CD4-positive, alpha-beta T cell treated with Interleukin-15 for 4 hours (primary cell): Measurements from ENCODE around the gene BNC2.
"Not testable (repeated sequence)": the region's sequence is repeated elsewhere in the genome, so short reads cannot be mapped to it uniquely, and the experiment has no call there.

ENCODE experiments used
- DNase-seq: peaks from one replicate; pipeline ENCODE4 v3.0.0-alpha.2; 2020; ENCODE audit warnings: low spot score

The BNC2 gene

GRCh38 chr9:16445141-16445920 is 425.1 kb downstream of the BNC2 start:
- DNase-seq, result no peak

- no peak for DNase-seq
These were observed 427.8 kb downstream of the BNC2 start for GRCh38 chr9:16442622-16443021.

GRCh38 chr9:16441791-16442190 is 428.7 kb downstream of the BNC2 start:
- DNase-seq, result no peak

GRCh38 chr9:16438831-16439230 is 431.6 kb downstream of the BNC2 start:
- DNase-seq, result not testable (repeated sequence)

- no peak for DNase-seq
These were observed 433.9 kb downstream of the BNC2 start for GRCh38 chr9:16436545-16436944.

- DNase-seq, result no peak
These were observed 435.9 kb downstream of the BNC2 start for GRCh38 chr9:16434526-16434925.

- DNase-seq, result no peak
These were observed 437.0 kb downstream of the BNC2 start for GRCh38 chr9:16433494-16433893.

GRCh38 chr9:16431666-16432392 is 438.6 kb downstream of the BNC2 start:
- DNase-seq, result no peak

GRCh38 chr9:16429671-16430070 is 440.8 kb downstream of the BNC2 start:
- no peak for DNase-seq

GRCh38 chr9:16427873-16428427 is 442.5 kb downstream of the BNC2 start:
- no peak for DNase-seq

- DNase-seq, result no peak
These were observed 443.8 kb downstream of the BNC2 start for GRCh38 chr9:16426716-16427115.

GRCh38 chr9:16425562-16426231 is 444.8 kb downstream of the BNC2 start:
- DNase-seq, result no peak

- DNase-seq, result no peak
These were observed 448.4 kb downstream of the BNC2 start for GRCh38 chr9:16422114-16422513.

- DNase-seq, result no peak
These were observed 448.9 kb downstream of the BNC2 start for GRCh38 chr9:16421532-16421931.

GRCh38 chr9:16419124-16419523 is 451.3 kb downstream of the BNC2 start:
- DNase-seq, result no peak

GRCh38 chr9:16418721-16419120 is 451.7 kb downstream of the BNC2 start:
- DNase-seq, result no peak

GRCh38 chr9:16417749-16418148 is 452.7 kb downstream of the BNC2 start:
- no peak for DNase-seq

- DNase-seq, result no peak
These were observed 453.3 kb downstream of the BNC2 start for GRCh38 chr9:16417161-16417560.

GRCh38 chr9:16414451-16414850 is 456.0 kb downstream of the BNC2 start:
- DNase-seq, result no peak

GRCh38 chr9:16413509-16414016 is 456.9 kb downstream of the BNC2 start:
- DNase-seq, result no peak

- no peak for DNase-seq
These were observed 457.7 kb downstream of the BNC2 start for GRCh38 chr9:16412740-16413139.

- DNase-seq, result no peak
These were observed 459.2 kb downstream of the BNC2 start for GRCh38 chr9:16411311-16411710.
